Esophagus squamous epithelium (tissue), 4 donors: ENCODE results near the gene C6.

ENCODE experiments used
- POLR2A ChIP-seq, 4 donors: fragments of 450-650 bp; IDR thresholded peaks; one replicate each; pipeline ENCODE4 v1.6.1; 2017; ENCODE audit warnings: antibody characterized with exemption in 4 of 4, mild to moderate bottlenecking in 4 of 4, moderate library complexity in 3 of 4
- TF ChIP-seq, protein P1 (sequence below), 6 experiments: fragments of 450-650 bp in 4 of 6; fragments of 200-600 bp in 2 of 6; sonication (generic) in 2 of 6; IDR thresholded peaks; one replicate each; pipeline ENCODE4 v1.5.1; 2016 to 2019; ENCODE audit warnings: antibody characterized with exemption in 6 of 6, mild to moderate bottlenecking in 4 of 6, moderate library complexity in 4 of 6

DNA sequence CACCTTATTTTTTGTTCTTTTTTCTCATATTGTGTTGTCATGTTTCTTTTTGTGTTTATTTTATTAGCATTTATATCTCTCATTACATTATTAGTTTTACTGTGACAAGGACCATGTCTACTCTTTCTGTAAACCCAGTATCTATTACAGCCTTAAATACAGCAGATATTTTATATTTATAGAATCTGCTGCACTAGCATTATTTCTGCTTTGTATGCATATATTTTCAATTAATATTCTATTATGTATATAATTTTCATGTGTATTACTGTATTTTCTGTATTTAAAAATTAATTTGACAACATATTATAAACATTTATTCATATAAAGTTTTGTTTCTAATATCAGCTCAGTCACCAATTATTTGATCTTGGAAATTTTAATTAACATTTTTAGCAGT lies 19.5 kb upstream of the C6 start:
- TF ChIP-seq, protein P1, sequence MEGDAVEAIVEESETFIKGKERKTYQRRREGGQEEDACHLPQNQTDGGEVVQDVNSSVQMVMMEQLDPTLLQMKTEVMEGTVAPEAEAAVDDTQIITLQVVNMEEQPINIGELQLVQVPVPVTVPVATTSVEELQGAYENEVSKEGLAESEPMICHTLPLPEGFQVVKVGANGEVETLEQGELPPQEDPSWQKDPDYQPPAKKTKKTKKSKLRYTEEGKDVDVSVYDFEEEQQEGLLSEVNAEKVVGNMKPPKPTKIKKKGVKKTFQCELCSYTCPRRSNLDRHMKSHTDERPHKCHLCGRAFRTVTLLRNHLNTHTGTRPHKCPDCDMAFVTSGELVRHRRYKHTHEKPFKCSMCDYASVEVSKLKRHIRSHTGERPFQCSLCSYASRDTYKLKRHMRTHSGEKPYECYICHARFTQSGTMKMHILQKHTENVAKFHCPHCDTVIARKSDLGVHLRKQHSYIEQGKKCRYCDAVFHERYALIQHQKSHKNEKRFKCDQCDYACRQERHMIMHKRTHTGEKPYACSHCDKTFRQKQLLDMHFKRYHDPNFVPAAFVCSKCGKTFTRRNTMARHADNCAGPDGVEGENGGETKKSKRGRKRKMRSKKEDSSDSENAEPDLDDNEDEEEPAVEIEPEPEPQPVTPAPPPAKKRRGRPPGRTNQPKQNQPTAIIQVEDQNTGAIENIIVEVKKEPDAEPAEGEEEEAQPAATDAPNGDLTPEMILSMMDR (IDR thresholded peaks at IDR 0.05), result no peak
- TF ChIP-seq POLR2A (IDR thresholded peaks at IDR 0.05), result no peak
